ENCODE data around the gene MCAT.

GRCh38 chr22:43147821-43148220 lies 4.6 kb upstream of the MCAT start:
- TF ChIP-seq CTCF (IDR thresholded peaks at IDR 0.05) (no peak), POLR2A (IDR thresholded peaks at IDR 0.05) (no peak)
